ENCODE measurements around the gene PRKCZ.

Gene PRKCZ

DNA sequence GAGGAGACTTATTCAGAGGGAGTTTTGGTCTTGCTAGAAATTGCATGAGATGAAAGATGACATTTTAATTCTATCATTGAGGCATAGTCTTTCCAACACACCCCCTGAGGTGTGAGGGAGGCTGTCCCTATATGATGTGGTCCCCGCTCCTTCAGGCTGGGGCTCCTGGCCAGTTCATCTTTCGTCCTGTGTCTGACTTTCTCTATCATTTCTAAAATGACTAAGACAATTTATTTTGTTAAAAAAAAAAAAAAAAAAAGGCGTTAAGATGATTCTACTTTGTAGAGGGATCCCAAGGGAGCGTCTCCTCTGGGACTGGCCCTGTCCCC is 50.5 kb downstream of the PRKCZ start:
- no peak overlapping the region for H3K27ac ChIP-seq
- TF ChIP-seq, protein P1, sequence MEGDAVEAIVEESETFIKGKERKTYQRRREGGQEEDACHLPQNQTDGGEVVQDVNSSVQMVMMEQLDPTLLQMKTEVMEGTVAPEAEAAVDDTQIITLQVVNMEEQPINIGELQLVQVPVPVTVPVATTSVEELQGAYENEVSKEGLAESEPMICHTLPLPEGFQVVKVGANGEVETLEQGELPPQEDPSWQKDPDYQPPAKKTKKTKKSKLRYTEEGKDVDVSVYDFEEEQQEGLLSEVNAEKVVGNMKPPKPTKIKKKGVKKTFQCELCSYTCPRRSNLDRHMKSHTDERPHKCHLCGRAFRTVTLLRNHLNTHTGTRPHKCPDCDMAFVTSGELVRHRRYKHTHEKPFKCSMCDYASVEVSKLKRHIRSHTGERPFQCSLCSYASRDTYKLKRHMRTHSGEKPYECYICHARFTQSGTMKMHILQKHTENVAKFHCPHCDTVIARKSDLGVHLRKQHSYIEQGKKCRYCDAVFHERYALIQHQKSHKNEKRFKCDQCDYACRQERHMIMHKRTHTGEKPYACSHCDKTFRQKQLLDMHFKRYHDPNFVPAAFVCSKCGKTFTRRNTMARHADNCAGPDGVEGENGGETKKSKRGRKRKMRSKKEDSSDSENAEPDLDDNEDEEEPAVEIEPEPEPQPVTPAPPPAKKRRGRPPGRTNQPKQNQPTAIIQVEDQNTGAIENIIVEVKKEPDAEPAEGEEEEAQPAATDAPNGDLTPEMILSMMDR (IDR thresholded peaks at IDR 0.05) = no peak
- TF ChIP-seq ZFX (IDR thresholded peaks at IDR 0.05; ENCODE audit: borderline replicate concordance) = no peak

DNA sequence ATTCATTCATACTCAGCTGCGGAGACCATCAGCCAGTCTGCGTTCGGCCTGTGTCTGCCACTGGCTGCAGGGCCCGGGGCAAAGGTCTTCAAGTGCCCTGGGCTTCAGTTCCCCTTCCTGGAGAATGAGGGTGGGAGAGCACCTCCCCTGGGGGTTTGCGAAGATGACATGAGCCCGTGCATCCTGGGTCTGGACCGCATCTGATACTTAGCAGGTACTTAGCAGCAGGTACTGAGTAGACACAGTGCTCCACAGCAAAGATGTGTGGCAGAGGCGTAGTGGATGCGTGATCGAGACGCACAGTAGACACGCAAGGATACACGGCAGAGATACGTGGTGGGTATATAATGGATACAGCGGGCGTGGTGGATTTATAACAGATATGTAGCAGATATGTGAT is 51.3 kb downstream of the PRKCZ start:
- H3K27ac ChIP-seq = no peak overlapping the region
- TF ChIP-seq, protein P1 (IDR thresholded peaks at IDR 0.05) = no peak
- TF ChIP-seq ZFX (IDR thresholded peaks at IDR 0.05; ENCODE audit: borderline replicate concordance) = no peak

DNA sequence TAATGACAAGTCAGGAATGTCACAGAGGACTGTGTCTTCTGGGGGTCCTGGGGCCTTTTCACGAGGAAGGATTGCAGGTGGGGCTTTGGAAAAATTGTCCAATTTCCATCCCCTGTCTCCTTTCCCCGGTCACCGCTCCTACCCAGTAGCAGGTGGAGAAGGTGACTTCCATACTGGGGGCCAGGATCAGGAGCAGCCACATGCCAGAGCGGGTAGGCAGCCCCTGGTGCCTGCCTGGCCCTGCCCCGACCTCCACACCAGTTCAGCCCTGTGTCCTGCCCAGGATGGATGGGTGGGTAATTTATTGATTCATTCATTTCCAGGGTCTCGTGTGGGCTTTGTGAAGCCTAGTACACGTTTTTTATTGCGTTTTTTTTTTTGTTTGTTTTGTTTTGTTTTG is 51.7 kb downstream of the PRKCZ start:
- H3K27ac ChIP-seq = no peak overlapping the region
- TF ChIP-seq, protein P1 (IDR thresholded peaks at IDR 0.05) = no peak
- TF ChIP-seq ZFX (IDR thresholded peaks at IDR 0.05; ENCODE audit: borderline replicate concordance) = no peak

DNA sequence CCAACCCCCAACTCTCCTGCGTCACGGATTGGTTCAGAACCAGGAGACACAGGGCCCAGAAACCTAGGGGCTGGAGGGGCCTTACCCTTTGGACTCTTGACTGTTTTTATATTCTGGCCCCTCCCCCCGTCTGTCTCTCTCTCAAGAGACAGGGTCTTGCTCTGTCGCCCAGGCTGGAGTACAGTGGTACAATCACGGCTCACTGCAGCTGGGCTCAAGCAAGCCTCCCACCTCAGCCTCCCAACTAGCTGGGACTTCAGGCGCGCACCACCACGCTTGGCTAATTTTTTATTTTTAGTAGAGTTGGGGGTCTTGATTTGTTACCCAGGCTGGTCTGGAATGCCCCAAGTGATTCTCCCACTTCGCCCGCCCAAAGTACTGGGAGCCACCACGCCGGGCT is 52.5 kb downstream of the PRKCZ start:
- TF ChIP-seq, protein P1 (IDR thresholded peaks at IDR 0.05) = no peak
- no peak for TF ChIP-seq ZFX (IDR thresholded peaks at IDR 0.05; ENCODE audit: borderline replicate concordance)
- no peak overlapping the region for H3K27ac ChIP-seq

DNA sequence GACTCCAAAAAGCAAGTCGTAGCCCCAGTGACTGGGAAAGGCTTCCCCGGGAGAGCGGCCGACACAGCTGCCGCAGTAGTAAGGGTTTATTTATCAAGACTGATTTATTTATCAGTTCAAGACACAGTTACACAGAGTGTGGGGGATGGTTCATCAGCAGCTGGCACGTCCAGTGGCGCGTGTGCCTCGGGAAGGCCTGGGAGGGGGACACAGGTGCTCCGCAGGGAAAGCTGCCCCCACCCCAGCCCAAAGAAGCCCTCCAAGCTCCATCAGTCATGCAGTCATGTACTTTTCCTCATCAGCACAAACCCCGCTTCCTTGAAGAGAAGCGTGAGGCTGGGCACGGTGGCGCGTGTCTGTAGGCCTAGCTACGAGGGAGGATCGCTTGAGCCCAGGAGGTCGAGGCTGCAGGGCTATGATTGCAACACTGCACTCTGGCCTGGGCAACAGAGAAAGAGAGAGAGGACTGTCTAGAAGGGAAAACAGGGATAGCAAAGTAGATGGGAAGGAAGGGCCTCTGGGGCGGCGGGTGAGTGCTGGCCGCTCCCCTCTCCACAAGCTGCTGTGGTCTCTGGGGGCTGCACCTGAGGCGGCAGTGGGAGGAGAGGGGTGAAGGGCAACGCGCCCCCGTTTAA is 53.2 kb downstream of the PRKCZ start:
- no peak overlapping the region for H3K27ac ChIP-seq
- TF ChIP-seq, protein P1 (IDR thresholded peaks at IDR 0.05) = no peak
- no peak for TF ChIP-seq ZFX (IDR thresholded peaks at IDR 0.05; ENCODE audit: borderline replicate concordance)

DNA sequence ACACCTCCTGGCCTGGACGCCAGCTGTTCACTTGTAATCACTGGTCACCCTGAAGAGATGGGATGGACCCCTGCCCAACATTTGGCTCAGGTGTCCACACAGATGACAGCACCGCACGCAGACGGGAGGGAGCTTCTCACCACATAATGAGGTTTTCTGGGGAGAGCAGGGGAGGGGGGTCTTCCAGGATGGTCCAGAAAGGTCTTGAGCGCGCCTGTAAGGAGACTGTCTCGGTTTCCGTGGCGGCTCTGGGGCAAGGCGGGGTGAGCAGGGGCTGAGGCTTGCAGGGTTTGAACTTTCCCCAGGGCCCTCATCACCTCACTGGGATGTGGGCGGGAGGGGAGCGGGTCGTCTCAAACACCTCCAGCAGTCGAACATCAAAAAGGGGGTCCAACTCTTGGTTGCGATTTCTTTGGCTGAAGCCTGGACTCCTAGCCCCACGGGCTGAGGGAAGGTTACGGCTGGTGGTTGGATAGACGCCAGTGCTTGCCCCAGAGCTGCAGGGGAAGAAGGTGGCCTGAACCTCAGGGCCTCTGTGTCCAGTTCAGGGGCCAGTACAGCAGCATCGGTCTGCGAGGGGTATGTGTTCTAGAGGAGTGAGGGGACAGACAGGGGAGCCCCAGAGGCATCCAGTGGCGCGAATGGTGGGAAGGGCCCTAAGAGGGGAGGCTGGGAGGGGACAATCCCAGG is 53.8 kb downstream of the PRKCZ start:
- H3K27ac ChIP-seq = no peak overlapping the region
- TF ChIP-seq, protein P1 (IDR thresholded peaks at IDR 0.05) = no peak
- no peak for TF ChIP-seq ZFX (IDR thresholded peaks at IDR 0.05; ENCODE audit: borderline replicate concordance)

DNA sequence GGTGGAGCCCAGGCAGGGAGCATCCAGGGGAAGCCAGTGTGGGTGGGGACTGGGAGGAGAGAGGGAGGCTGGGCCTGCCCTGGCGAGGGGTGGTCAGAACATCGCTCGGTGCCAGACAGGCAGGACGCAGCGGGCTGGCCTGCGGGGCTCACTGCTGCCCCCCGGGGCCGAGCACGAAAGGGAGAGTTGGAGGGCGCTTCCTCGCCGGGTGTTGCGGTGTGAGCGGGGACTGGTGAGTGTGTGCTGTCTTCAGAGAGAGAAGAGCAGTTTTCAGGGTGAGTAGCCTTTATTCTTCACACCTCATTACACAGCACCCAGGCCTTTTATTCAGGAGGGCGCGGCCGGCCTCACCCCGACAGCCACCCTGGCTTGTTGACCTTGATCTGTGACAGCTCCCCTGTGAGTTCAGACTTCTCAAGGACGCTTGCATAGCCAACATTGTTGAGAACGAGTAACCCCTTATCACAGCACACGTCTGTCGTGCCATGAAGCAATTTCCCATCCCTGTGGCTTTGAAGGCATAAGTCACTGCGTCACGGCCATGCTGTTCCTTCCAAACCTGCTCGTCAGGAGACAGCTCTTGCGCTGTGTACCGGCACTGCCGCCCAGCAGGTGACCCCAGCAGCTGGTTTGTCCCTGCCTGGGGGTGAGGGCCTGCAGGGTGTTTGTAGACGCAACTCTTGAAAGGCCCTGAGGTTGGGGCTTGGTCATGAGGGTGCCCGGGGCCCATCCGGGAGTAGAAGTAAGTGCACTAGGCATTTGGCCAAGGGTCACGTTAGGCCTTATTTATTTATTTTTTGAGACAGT is 54.6 kb downstream of the PRKCZ start:
- H3K27ac ChIP-seq = no peak overlapping the region
- TF ChIP-seq, protein P1 (IDR thresholded peaks at IDR 0.05) = no peak
- no peak for TF ChIP-seq ZFX (IDR thresholded peaks at IDR 0.05; ENCODE audit: borderline replicate concordance)
